ENCODE measurements around the gene MRPL18. TPM values are rescaled to one million over a fixed set of nuclear protein-coding genes. Genes with fewer than 3 reads are reported as not detected.
A peak's percentile ranks its signal among the peaks of the same experiment; 100 is the strongest.

The MRPL18 gene
- total RNA-seq, 1 experiment from 2014 or later = 95.2 TPM

- Mint-ChIP-seq H3K36me3 (no peaks in the 10 kb centered on the region), H3K27ac (no peak overlapping the region), H3K4me1 (peaks cover 10% of the 10 kb centered on the region), H3K27me3 (ENCODE audit: low read depth) (no peaks in the 10 kb centered on the region), H3K4me3 (no peak overlapping the region), H3K9me3 (no peaks in the 10 kb centered on the region)
- POLR2A ChIA-PET = no interaction called here
- DNase-seq (ENCODE audit: low spot score) (no peak), ATAC-seq (no peak)
- CTCF ChIA-PET = no interaction called here
- no peak for TF ChIP-seq USF2 (CRISPR knock-in tag; IDR thresholded peaks at IDR 0.05)
- TF ChIP-seq AFF4 (CRISPR knock-in tag; IDR thresholded peaks at IDR 0.05; ENCODE audit: borderline replicate concordance) = no peak
- TF ChIP-seq ATF2 (CRISPR knock-in tag; IDR thresholded peaks at IDR 0.05; ENCODE audit: borderline replicate concordance, low read depth) = no peak
- TF ChIP-seq ZNF532 (CRISPR knock-in tag; IDR thresholded peaks at IDR 0.05; ENCODE audit: borderline replicate concordance) = no peak
- TF ChIP-seq ETV6 (CRISPR knock-in tag; IDR thresholded peaks at IDR 0.05) = no peak
- TF ChIP-seq OVOL2 (CRISPR knock-in tag; IDR thresholded peaks at IDR 0.05; ENCODE audit: borderline replicate concordance) = no peak
These were observed 15.3 kb downstream of the MRPL18 start for GRCh38 chr6:159805440-159806020.

GRCh38 chr6:159806021-159806458 lies 15.8 kb downstream of the MRPL18 start:
- ATAC-seq (no peak), DNase-seq (ENCODE audit: low spot score) (no peak)
- Mint-ChIP-seq H3K4me3 (no peak overlapping the region), H3K36me3 (no peaks in the 10 kb centered on the region), H3K4me1 (peaks cover 7% of the 10 kb centered on the region), H3K27me3 (ENCODE audit: low read depth) (no peaks in the 10 kb centered on the region), H3K9me3 (no peaks in the 10 kb centered on the region), H3K27ac (no peak overlapping the region)
- POLR2A ChIA-PET = no interaction called here
- no peak for TF ChIP-seq E2F5 (CRISPR knock-in tag; IDR thresholded peaks at IDR 0.05)
- TF ChIP-seq FOXJ3 (CRISPR knock-in tag; IDR thresholded peaks at IDR 0.05; ENCODE audit: borderline replicate concordance) = no peak
- TF ChIP-seq CDX4 (CRISPR knock-in tag; IDR thresholded peaks at IDR 0.05; ENCODE audit: borderline replicate concordance) = no peak
- no peak for TF ChIP-seq SOX15 (CRISPR knock-in tag; IDR thresholded peaks at IDR 0.05)
- peak; percentile 90 for TF ChIP-seq GABPB1 (CRISPR knock-in tag; IDR thresholded peaks at IDR 0.05)
- TF ChIP-seq AR (CRISPR knock-in tag; IDR thresholded peaks at IDR 0.05) = no peak
- no peak for TF ChIP-seq MXD4 (CRISPR knock-in tag; IDR thresholded peaks at IDR 0.05; ENCODE audit: borderline replicate concordance)
- CTCF ChIA-PET = interaction anchor here (1.1 kb wide), 1 partner anchor 16 kb away, joined by 4 read pairs; the partner anchor contains the start of gene MRPL18
